Jurkat, Clone E6-1 (cell line): Measurements from ENCODE around the gene FSD1L. TPM values are rescaled to one million over a fixed set of nuclear protein-coding genes. Genes with fewer than 3 reads are reported as not detected.

ENCODE experiments used
- DNase-seq: peaks from one replicate; pipeline ENCODE4 v3.0.0-alpha.2; 2011; ENCODE audit warnings: low read depth, low spot score
- H3K4me3 ChIP-seq: 2 replicates; pipeline ENCODE4 v1.5.1; 2011; ENCODE audit warnings: mild to moderate bottlenecking, low read length, control low read depth, moderate library complexity
- polyA plus RNA-seq: library from polyadenylated mRNA; unstranded; fragments of >200 nt; gene quantifications from one replicate; pipeline ENCODE4 v1.2.1, GENCODE V29; 2012; ENCODE audit warnings: missing spikeins; ENCODE audit not compliant: insufficient read length, insufficient read depth

FSD1L gene
- 4.6 TPM for polyA plus RNA-seq

GRCh38 chr9:105447814-105448812, at the start of gene FSD1L:
Gene FSD1L, plus strand, starts transcription at chr9:105448034. Its CDS starts 187 bp downstream, at chr9:105448221.
- H3K4me3 ChIP-seq, result peak within 1 kb of the TSS; percentile 81
- peak; percentile 83 for DNase-seq

GRCh38 chr9:105399117-105399516, 48.7 kb upstream of the FSD1L start:
- no peak overlapping the region for H3K4me3 ChIP-seq
- no peak for DNase-seq

GRCh38 chr9:105401651-105402050, 46.2 kb upstream of the FSD1L start:
- no peak overlapping the region for H3K4me3 ChIP-seq
- DNase-seq, result no peak

- DNase-seq, result no peak
Measured at GRCh38 chr9:105403552-105404248, 44.1 kb upstream of the FSD1L start.

GRCh38 chr9:105405514-105406131, 42.2 kb upstream of the FSD1L start:
- peak overlapping the region; percentile 46 for H3K4me3 ChIP-seq
- DNase-seq, result peak; percentile 100

More at GRCh38 chr9:105403552-105404248, 44.1 kb upstream of the FSD1L start:
- no peak overlapping the region for H3K4me3 ChIP-seq

- no peak overlapping the region for H3K4me3 ChIP-seq
- no peak for DNase-seq
Measured at GRCh38 chr9:105406369-105406768, 41.5 kb upstream of the FSD1L start.

GRCh38 chr9:105413525-105413924, 34.3 kb upstream of the FSD1L start:
- no peak for DNase-seq
- H3K4me3 ChIP-seq, result no peak overlapping the region

- DNase-seq, result peak; percentile 71
- no peak overlapping the region for H3K4me3 ChIP-seq
Measured at GRCh38 chr9:105414947-105415661, 32.7 kb upstream of the FSD1L start.

GRCh38 chr9:105415662-105415980, 32.2 kb upstream of the FSD1L start:
- H3K4me3 ChIP-seq, result no peak overlapping the region
- no peak for DNase-seq

- H3K4me3 ChIP-seq, result no peak overlapping the region
- DNase-seq, result no peak
Measured at GRCh38 chr9:105416840-105417239, 31.0 kb upstream of the FSD1L start.

GRCh38 chr9:105418588-105419500, 29.0 kb upstream of the FSD1L start:
- no peak for DNase-seq
- H3K4me3 ChIP-seq, result no peak overlapping the region

GRCh38 chr9:105419816-105420597, 27.8 kb upstream of the FSD1L start:
- no peak for DNase-seq
- H3K4me3 ChIP-seq, result no peak overlapping the region

GRCh38 chr9:105421154-105421553, 26.7 kb upstream of the FSD1L start:
- no peak for DNase-seq

GRCh38 chr9:105421864-105422263, 26.0 kb upstream of the FSD1L start:
- no peak for DNase-seq
- no peak overlapping the region for H3K4me3 ChIP-seq

More at GRCh38 chr9:105421154-105421553, 26.7 kb upstream of the FSD1L start:
- H3K4me3 ChIP-seq, result no peak overlapping the region

GRCh38 chr9:105425816-105426433, 21.9 kb upstream of the FSD1L start:
- no peak overlapping the region for H3K4me3 ChIP-seq
- no peak for DNase-seq

GRCh38 chr9:105426657-105427056, 21.2 kb upstream of the FSD1L start:
- no peak overlapping the region for H3K4me3 ChIP-seq
- no peak for DNase-seq
